NCI-H510A treated with DMSO at 0.1 percent for 48 hours (cell line): ENCODE data around the gene MYL6.
A peak's percentile ranks its signal among the peaks of the same experiment; 100 is the strongest.
"Not testable (repeated sequence)": the region's sequence is repeated elsewhere in the genome, so short reads cannot be mapped to it uniquely, and the experiment has no call there.

Experiments used
- DNase-seq: peaks from one replicate; lab custom pipeline; 2025; lab: John Stamatoyannopoulos, UW

Gene MYL6

DNA sequence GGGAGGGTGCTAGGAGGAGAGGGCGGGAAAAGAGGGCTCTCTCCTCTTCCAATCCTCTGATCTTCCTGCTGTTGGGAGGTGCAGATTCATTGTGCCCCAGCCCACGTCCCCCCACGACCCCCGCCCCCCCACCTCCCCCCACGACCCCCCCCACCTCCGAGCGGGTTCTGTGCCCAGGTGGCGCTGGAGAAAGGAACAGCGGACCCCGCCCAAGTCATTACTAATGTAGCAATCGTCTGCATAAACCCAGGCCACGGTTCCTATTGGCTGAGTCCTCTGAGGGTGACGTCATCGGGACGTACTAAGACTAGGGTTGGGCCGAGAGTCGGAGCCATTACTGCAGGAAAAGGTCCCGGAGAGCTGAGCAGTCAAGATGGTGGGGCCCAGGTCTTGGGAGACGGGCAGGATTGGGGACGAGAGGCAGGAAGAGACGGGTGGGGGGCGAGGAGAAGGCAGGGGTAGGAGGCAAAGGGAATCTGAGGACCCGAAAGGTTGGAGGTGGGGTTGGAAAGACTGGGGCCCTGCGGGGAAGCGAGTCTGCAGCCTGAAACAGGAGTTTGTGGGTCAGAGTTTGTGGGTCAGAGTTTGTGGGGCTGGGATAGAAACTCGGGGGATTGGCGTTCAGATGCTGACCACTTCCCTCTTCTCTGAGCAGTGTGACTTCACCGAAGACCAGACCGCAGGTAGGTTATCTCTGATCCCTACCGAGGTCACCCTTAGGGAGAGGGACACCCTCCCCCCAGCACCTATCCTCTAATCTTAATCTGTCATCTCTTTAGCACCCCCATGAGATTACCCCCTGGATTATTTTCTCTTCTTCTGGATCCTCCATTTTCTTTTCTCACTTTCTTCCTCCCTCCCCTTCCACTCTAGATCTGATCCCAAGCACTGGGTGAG, at the start of gene MYL6:
Gene MYL6 (plus strand): TSS at position 331 of the 897 bp plus-strand sequence. CDS start 43 bp downstream, at position 374.
- DNase-seq, result peak; percentile 97

DNA sequence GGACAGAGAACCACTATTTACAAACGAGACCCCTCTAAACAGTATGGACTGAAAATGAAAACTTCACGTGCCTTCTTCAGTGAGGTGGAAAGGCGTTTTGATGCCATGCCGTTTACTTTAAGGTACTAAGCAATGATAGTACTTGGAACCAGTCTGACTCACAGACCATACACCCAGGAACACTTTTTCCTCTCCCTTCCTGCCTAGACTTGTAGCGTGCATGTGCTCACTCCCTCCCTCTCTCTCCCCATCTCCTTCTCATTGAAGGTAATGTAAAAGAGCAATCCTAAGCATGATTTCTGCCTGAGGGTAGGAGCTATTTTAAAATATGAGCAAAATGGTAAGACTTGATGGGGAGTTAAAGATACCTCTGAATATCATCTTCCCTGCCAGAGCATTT, 47.6 kb upstream of the MYL6 start:
- no peak for DNase-seq

DNA sequence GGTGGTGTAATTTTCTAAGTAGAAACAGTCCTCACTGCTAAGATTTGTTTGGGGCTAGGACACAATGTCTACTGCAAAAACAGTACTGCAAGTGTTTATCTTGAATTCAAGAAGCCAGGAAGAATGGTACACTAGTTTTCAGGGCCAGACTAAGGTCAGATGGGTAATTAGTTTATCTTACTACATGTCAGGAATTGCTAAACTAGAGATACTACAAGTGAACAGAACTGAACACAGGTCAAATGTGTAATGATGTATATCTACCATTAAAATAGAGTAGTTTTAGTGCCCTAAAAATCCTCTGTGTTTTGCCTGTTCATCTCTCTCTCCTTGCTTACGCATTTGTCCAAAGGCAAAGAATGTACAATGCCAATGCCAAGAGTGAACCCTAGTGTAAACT, 44.1 kb upstream of the MYL6 start:
- no peak for DNase-seq

DNA sequence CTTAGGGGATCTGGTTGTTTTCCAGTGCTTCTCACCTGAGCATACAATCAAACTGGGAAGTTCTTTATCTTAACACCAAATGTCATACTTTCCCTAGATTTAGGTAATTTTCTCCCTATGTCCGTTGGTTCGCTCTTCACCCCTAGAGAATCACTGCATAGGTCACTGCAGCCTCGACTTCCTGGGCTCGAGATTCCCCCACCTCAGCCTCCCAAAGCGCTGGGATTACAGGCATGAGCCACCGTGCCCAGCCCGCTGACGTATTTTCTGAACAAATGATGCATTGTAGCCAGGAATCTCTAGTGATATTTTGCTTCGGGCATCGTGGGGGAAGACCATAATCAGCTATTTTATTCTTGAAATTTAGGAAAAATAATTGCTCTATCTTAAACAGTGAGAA, 42.8 kb upstream of the MYL6 start:
- peak; percentile 31 for DNase-seq

DNA sequence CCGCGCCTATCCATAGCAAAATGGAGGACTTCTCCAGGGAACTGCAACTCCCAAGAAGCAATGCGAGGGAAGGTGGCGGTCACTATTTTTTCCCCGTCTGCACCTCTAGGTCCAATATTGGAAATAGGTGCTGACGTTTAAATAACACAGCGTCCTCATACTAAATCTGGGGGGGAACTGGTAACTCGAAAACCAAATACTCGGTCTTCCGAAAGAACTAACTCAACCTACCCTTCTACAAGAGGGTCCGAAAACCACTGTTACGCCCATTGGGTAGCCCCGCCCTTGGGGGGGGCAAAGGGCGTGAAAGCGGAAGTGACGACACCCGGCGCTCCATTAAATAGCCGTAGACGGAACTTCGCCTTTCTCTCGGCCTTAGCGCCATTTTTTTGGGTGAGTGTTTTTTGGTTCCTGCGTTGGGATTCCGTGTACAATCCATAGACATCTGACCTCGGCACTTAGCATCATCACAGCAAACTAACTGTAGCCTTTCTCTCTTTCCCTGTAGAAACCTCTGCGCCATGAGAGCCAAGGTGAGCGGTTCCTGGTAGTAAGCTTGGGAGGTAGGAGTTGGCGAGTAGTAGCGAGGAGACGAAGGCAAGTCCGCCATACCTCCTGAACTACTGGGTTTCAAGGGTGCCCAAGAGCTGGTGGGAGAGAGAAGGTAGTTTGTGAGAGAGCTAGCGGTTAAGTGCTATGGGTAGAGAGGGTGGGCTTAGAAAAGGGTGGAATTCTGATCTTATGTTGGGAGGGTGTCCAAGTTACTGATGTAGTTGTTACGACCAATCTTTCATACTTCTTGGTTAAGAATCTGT, 41.7 kb upstream of the MYL6 start, which contains the start of gene RPL41:
Gene RPL41 (plus strand): TSS at position 367 of the 815 bp plus-strand sequence.
- peak; percentile 96 for DNase-seq

DNA sequence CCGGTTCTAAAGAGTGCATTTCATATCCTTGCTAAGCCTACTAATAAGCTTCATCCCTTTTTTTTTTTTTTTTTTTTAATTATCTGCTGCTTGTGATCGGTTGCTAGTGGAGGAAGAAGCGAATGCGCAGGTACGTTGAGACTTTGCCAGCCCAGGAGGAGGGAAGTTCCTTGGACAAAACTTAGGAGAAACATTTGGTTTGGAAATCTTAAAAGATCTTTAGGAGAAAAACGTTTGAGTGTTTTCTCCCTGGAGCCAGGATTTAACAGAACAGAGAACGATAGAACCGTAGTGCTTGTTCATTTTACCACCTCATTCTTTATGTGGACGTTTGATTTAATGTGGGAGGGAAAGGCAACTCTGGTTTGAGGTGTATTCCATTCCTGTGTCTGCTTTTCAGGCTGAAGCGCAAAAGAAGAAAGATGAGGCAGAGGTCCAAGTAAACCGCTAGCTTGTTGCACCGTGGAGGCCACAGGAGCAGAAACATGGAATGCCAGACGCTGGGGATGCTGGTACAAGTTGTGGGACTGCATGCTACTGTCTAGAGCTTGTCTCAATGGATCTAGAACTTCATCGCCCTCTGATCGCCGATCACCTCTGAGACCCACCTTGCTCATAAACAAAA, 41.0 kb upstream of the MYL6 start:
- DNase-seq, result not testable (repeated sequence)

DNA sequence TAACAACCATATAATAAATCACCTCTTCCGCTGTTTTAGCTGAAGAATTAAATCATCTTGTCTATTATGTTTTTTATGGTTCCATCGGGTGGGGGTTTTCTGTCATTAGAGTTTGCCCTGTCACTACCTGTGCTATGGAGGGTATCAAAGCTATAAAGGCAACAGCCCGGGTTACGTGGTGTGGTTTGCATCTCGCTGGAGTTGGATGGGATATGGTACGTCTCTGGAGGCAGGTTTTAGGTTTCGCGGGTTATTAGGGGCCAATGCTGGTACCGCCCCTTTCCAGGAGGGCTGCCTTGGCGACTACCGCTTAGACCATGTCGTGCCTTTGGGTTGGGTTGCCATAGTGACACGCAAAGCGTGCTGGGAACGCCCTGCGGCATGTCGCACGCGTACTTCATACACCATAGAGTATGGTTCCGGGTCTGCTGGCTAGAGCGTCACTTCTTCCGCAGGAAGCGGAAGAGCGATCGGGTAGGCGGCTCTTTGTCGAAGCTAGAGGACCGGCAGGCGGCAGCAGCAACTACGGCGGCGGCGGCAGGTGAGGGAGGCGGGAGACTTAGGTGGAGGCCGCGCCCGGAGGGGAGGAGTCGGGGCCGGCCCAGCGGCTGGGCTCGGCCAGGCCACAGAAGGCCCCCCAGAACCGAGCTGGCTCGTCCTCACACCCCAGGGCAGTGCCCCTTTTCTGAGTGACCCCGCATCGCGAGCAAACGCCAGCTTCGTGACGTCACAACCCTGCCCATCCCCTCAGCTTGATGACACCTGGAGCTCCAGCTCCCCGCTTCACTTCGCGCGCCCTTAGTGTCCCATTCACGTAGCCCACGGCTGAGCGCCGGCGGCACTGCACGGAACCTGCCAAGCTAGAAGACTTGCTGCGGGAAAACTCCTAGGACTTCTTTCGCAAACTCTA, 40.1 kb upstream of the MYL6 start, which contains the start of gene ZC3H10:
Gene ZC3H10 (plus strand): TSS at position 489 of the 910 bp plus-strand sequence. CDS start 2,297 bp downstream, outside the sequence.
- DNase-seq, result peak; percentile 98

DNA sequence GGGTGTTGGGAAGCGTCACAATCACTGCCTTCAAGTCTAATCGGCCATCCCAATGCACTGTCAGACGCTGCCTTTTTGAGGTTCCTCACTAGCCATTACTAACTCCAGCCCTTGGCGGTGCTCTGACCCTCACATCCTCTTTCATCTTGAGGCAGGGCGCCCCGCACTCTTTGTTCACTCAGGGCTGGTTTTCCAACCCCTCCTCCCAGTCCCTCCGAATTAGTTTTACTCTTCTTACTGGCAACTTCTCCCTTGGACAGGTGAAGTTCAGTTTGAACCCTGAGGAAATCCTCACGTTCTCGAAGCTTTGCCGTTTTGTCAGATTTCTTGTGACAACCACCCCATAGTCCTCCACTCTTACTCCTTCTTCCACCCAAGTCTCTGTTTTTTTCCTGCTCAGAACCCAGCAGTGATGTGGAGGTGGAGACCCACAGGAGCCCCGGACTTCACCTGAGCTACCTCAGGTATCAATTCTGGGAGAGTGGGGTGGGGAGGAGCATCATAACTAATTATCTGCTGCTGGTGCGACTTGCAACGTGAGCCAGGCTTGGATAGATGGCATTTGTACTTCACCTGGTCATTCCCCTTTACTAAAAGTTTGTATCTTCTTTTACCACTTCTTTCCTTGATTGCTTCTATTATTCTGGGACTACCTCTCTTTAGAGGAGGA, 39.3 kb upstream of the MYL6 start:
- DNase-seq, result no peak

DNA sequence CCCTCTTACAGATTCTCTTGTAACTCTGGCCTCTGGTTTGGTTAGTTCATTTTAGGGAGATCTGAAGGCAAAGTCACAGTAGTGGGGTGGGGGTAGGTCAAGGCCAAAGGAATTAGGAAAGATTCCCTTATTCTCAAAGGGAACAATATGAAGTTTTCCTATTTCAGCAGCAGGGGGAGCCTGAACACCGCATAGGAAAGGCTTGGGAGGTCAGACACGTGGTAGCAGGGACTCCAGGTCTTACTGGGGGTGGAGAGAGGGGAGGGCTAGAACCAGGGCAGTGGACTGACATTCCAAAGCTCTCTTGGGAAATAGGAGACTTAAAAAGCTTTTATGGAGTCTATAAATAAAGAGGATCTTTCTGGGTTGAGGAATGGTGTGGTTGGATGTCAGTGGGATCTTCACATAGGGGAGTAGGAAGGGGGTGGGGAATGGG, 38.8 kb upstream of the MYL6 start:
- peak; percentile 78 for DNase-seq

DNA sequence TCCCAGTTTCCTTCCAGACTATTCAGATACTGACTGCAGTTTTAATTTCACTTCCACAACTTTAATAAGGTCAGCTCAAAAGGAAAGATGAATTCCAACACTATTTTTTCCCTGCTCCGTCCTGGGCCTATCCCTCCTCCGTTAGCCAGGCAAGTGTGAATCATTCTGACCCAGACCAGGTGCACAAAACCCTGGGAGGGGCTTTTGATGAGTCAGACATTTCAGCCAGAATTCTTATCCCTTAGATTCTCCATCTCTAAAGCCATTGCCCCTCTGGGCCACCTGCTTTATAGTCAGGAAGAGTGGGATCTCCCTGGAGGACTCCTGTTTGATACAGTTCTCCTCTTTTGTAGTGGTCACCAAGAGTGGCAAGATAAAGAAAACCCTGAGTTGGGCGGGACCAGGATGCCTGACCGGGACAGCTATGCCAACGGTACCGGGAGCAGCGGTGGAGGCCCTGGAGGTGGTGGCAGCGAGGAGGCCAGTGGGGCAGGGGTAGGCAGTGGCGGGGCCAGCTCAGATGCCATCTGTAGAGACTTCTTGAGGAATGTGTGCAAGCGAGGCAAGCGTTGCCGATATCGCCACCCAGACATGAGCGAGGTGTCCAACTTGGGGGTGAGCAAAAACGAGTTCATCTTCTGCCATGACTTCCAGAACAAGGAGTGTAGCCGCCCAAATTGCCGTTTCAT, 37.9 kb upstream of the MYL6 start:
- DNase-seq, result no peak

DNA sequence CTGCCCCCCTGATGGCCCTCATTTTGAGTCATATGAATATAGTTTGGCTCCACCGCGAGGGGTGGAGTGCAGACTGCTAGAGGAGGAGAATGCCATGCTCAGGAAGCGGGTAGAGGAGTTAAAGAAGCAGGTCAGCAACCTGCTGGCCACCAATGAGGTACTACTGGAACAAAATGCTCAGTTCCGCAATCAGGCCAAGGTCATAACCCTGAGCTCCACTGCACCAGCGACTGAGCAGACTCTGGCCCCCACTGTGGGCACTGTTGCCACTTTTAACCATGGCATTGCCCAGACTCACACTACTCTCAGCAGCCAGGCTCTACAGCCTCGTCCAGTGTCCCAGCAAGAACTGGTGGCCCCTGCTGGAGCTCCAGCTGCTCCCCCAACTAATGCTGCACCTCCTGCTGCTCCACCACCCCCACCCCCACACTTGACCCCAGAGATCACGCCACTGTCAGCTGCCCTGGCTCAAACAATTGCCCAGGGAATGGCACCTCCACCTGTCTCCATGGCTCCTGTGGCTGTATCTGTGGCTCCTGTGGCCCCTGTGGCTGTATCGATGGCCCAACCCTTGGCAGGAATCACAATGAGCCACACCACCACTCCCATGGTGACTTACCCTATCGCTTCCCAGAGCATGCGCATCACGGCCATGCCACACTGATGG, 36.8 kb upstream of the MYL6 start:
- DNase-seq, result no peak

DNA sequence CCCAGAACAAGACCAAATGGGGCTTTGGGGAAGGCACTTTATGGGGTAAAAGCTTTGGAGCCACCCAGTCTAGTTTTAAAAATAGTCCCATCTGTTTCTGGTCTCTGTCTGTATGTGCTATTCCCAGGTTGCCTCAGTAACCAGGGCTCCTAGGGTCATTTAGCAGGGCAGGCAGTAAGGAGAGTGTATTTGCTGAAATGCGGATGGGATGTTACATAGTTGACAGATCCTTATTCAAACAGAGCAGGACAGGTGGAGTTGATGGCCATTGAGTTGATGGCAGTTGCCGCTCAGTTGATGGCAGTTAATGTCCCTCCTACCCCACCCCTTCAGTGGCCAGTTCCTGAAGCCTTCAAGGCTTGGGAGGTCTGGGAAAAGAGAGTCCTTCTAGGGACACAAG, 35.5 kb upstream of the MYL6 start:
- DNase-seq, result peak; percentile 62

DNA sequence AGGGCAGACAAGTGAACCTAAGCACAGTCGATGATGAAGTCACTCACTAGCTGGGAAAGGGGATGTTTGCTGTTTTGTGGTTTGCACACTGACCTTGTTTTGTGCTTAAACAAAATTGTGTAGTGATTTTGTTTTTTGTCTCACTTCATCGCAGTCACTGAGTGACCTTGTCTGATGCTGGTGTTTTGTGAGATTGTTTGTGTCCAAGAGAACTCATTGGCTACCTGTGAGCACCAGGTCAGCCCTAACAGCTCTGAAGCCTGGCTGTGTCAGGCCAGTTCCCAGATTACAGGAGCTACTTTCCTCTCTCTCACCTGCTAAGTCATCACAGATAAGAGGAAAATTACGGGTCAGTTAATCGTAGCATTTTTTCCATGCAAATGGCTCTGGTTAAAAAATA, 34.0 kb upstream of the MYL6 start:
- no peak for DNase-seq

DNA sequence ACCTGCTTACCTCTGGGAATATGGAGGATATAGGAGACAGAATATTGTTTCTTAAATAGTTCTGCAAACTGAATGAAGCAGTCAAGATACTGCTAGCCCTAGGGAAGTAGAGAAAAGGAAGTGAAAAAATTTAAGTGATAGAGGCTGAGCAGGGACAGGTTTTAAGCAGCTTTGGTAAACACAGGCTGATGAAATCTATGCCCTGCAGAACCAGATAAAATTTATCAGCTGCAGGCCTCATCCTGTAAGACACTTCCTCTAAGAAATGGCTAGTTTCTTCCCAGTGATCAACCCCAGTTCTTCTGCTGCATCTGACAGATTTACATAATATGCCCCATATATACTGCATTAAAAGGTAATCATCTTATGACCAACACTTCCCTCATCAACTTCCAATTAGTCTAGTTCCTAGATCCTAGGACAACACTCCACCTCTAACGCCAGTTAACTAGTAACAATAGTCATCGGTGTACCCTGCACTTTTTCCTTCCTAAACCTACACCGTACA, 31.4 kb upstream of the MYL6 start:
- no peak for DNase-seq

DNA sequence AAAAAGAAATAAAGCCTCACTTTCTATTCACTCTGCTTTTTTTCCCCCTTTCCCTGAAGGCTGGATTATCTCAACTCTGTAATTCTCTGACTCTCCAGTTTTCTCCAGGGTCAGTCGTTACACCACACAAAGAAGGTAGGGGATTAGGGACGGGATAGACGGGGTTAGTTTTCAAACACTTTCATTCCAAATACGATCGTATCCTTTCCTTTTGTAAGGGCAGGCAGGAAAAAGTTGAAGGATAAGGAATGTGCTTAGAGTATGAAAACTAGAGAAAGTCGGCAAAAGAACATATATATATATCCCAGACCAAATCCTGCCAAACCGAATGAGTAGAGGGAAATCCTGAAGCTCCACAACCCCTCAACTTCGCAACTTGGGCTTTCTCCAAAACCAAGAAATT, 30.7 kb upstream of the MYL6 start:
- no peak for DNase-seq

DNA sequence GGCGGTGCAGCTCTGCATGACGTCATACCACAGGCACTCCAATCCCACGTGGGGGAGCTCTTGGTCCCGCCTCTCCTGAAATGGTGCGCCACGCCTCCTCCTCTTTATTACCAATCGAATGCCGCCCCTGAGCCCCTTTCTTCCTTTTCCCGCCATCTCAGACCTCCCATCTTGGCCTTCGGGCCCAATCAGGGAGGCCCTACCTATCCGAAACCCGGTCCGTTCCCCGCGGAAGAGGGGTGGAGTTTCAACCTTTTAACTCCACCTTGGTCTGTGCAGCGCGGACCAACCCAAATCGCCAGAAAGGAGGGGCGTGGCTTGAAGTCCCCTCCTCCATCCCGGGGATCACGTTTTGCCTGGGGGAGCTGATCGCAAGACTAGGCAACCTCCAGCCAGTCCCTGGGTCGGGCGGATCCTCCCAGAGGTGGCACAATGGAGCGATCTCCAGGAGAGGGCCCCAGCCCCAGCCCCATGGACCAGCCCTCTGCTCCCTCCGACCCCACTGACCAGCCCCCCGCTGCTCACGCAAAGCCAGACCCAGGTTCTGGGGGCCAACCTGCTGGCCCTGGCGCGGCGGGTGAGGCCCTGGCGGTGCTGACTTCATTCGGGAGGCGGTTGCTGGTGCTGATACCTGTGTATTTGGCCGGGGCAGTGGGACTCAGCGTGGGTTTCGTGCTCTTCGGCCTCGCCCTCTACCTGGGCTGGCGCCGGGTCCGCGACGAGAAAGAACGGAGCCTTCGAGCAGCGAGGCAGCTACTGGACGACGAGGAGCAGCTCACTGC, 30.1 kb upstream of the MYL6 start, which contains the start of gene ESYT1:
Gene ESYT1 (plus strand): TSS at position 380 of the 782 bp plus-strand sequence. CDS start 53 bp downstream, at position 433.
- peak; percentile 99 for DNase-seq

DNA sequence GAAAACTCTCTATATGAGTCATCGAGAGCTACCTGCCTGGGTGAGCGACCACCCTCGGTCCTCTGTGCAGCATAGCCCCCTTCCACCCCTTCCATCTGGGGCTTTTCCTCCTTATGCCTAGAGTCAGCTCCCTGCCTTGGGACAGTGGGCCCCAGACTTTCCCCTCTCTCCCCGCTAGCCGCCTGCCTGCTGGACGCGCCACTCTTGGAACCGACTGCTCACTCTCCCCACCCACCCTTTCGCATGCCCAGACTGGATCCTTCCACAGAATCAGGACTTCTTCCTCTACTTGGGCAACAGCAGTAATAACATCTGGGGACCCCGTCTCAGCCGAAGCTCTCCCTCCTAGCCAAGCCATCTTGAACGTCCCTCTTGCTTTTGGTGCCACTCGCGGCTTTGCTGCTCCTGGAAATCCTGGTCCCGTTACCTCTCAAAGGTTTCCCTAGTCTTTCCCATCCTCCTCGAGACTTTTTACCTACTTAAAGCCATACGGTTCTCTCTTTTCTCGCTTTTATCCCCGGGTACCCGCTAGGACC, 29.4 kb upstream of the MYL6 start:
- DNase-seq, result no peak
